Neural cell (in vitro differentiated cells): ENCODE results near the gene PDCD5. TPM values are rescaled to one million over a fixed set of nuclear protein-coding genes. Genes with fewer than 3 reads are reported as not detected.

Source experiments
- H2AFZ ChIP-seq: fragments of 200-600, 300-800 bp; sonication (generic), shearing (Covaris generic); 2 replicates; pipeline ENCODE4 v1.6.0; 2014; ENCODE audit warnings: low read depth, mild to moderate bottlenecking, antibody characterized with exemption, low read length, moderate library complexity
- H3F3A ChIP-seq: fragments of 200-600 bp; shearing (Covaris generic); 2 replicates; pipeline ENCODE4 v1.6.1; 2016; ENCODE audit warnings: mild to moderate bottlenecking, moderate library complexity, mixed read lengths, antibody characterized with exemption, low read length; ENCODE audit not compliant: insufficient read depth, poor library complexity, severe bottlenecking
- H3K27ac ChIP-seq: fragments of 200-600, 300-800 bp; sonication (generic), shearing (Covaris generic); 2 replicates; pipeline ENCODE4 v1.5.1; 2014; ENCODE audit warnings: mild to moderate bottlenecking, low read length, moderate library complexity
- H3K27me3 ChIP-seq: fragments of 300-800, 200-600 bp; sonication (generic), shearing (Covaris generic); 2 replicates; pipeline ENCODE4 v1.6.0; 2014; ENCODE audit warnings: mild to moderate bottlenecking, low read depth, low read length, moderate library complexity; ENCODE audit not compliant: insufficient read depth
- H3K36me3 ChIP-seq: fragments of 300-800, 200-600 bp; sonication (generic), shearing (Covaris generic); 2 replicates; pipeline ENCODE4 v1.5.1; 2014; ENCODE audit warnings: mild to moderate bottlenecking, antibody characterized with exemption, low read length, moderate library complexity; ENCODE audit not compliant: insufficient read depth
- H3K4me2 ChIP-seq: fragments of 300-800, 200-600 bp; sonication (generic), shearing (Covaris generic); 2 replicates; pipeline ENCODE4 v1.6.0; 2014; ENCODE audit warnings: mild to moderate bottlenecking, low read length
- H3K4me3 ChIP-seq: fragments of 300-800, 200-600 bp; sonication (generic), shearing (Covaris generic); 2 replicates; pipeline ENCODE4 v1.5.1; 2014; ENCODE audit warnings: mild to moderate bottlenecking, low read length, moderate library complexity
- H3K79me2 ChIP-seq: fragments of 200-600 bp; shearing (Covaris generic); replicated peaks from 2 replicates; pipeline ENCODE4 v1.6.0; 2014; ENCODE audit warnings: mild to moderate bottlenecking, low read length, moderate library complexity; ENCODE audit not compliant: insufficient read depth
- H3K9ac ChIP-seq: fragments of 300-800, 200-600 bp; sonication (generic), shearing (Covaris generic); 2 replicates; pipeline ENCODE4 v1.6.1; 2016; ENCODE audit warnings: mild to moderate bottlenecking, low read length, mixed read lengths
- H3K9me2 ChIP-seq: fragments of 200-600 bp; shearing (Covaris generic); 2 replicates; pipeline ENCODE4 v1.6.1; 2016; ENCODE audit warnings: mild to moderate bottlenecking, low read length, mixed read lengths; ENCODE audit not compliant: insufficient read depth
- H3K9me3 ChIP-seq: fragments of 200-600, 300-800 bp; sonication (generic), shearing (Covaris generic); 2 replicates; pipeline ENCODE4 v1.6.1; 2016; ENCODE audit warnings: mild to moderate bottlenecking, mixed run types, low read length, moderate library complexity, mixed read lengths
- H4K20me1 ChIP-seq: fragments of 200-600 bp; shearing (Covaris generic); 2 replicates; pipeline ENCODE4 v1.6.1; 2016; ENCODE audit warnings: mild to moderate bottlenecking, mixed run types; ENCODE audit not compliant: insufficient read depth
- EP300 ChIP-seq: fragments of 450-650 bp; conservative IDR thresholded peaks from 2 replicates; pipeline ENCODE4 v1.6.1; 2014; ENCODE audit warnings: antibody characterized with exemption, mild to moderate bottlenecking, moderate library complexity; ENCODE audit not compliant: poor library complexity, severe bottlenecking
- EZH2 ChIP-seq: fragments of 200-600, 300-800 bp; shearing (Covaris generic), sonication (generic); IDR thresholded peaks from 2 replicates; pipeline ENCODE4 v1.6.1; 2014; ENCODE audit warnings: antibody characterized with exemption, low read length, borderline replicate concordance, mild to moderate bottlenecking; ENCODE audit not compliant: insufficient read depth, poor library complexity, severe bottlenecking
- MXI1 ChIP-seq: fragments of 450-650 bp; conservative IDR thresholded peaks from 2 replicates; pipeline ENCODE4 v1.6.1; 2014; ENCODE audit warnings: antibody characterized with exemption, mild to moderate bottlenecking; ENCODE audit not compliant: poor library complexity, severe bottlenecking
- POLR2AphosphoS5 ChIP-seq: IDR thresholded peaks from 2 replicates; pipeline ENCODE4 v1.6.1; 2012
- RAD21 ChIP-seq: fragments of 450-650 bp; conservative IDR thresholded peaks from 2 replicates; pipeline ENCODE4 v1.6.1; 2014; ENCODE audit warnings: antibody characterized with exemption, mild to moderate bottlenecking, moderate library complexity
- SMC3 ChIP-seq: fragments of 450-650 bp; conservative IDR thresholded peaks from 2 replicates; pipeline ENCODE4 v1.6.1; 2014; ENCODE audit warnings: antibody characterized with exemption, mild to moderate bottlenecking, moderate library complexity; ENCODE audit not compliant: poor library complexity
- TAF1 ChIP-seq: IDR thresholded peaks from 2 replicates; pipeline ENCODE4 v1.6.1; 2012; ENCODE audit warnings: low read depth
- polyA plus RNA-seq: library from polyadenylated mRNA; depleted of rRNA; stranded (reverse); fragments of >200 nt; gene quantifications from 2 replicates; pipeline ENCODE4 v1.2.3, GENCODE V29; 2014
- TF ChIP-seq, protein P1 (sequence below): IDR thresholded peaks from 2 replicates; pipeline ENCODE4 v1.6.1; 2012; ENCODE audit warnings: borderline replicate concordance
- TF ChIP-seq, protein P2 (sequence below): fragments of 450-650 bp; IDR thresholded peaks from 2 replicates; pipeline ENCODE4 v1.5.1; 2014; ENCODE audit warnings: antibody characterized with exemption, mild to moderate bottlenecking, moderate library complexity; ENCODE audit not compliant: poor library complexity, severe bottlenecking

The PDCD5 gene
- polyA plus RNA-seq, 1 donor from 2014 or later: 189 TPM

DNA sequence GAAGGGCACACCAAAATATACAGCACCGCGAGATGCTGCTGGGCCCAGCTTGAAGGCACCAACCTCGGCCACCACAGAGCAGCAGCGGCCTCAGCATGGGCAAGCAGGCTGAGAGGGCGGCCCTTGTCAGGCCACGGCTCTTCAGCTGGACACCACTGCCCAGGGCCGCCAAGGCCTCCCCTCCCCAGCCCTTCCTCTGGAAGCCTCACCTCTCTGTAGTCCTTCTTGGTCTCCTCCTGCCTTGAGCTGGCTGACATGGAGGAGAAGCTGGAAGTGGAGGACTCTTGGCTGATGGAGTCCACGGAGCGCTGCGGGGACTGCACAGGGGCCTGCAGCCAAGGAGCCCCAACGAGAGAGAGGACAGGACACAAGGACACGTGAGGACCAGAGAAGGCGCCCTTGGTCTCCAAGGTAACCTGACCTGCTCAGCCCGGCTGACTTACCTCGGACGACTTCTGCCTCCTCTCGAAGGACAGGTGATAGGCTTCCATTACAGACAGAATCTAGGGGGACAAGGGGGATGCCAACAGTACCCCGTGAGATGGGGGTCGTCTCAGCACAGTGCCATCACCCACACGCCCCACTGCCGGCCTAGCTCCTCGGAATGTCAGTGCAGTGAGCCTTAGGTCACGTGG lies 38.2 kb downstream of the PDCD5 start:
- Histone ChIP-seq H3K9me2 (no peaks in the 10 kb centered on the region), H3K4me2 (no peak overlapping the region), H3K27me3 (no peaks in the 10 kb centered on the region), H3K36me3 (no peaks in the 10 kb centered on the region), H3K27ac (no peak overlapping the region), H3K9me3 (no peaks in the 10 kb centered on the region), H2AFZ (no peak overlapping the region), H3K9ac (no peak overlapping the region), H3K79me2 (no peaks in the 10 kb centered on the region), H4K20me1 (no peaks in the 10 kb centered on the region), H3F3A (no peaks in the 10 kb centered on the region), H3K4me3 (no peak overlapping the region)
- TF ChIP-seq SMC3: no peak
- TF ChIP-seq EP300: no peak
- TF ChIP-seq, protein P1, sequence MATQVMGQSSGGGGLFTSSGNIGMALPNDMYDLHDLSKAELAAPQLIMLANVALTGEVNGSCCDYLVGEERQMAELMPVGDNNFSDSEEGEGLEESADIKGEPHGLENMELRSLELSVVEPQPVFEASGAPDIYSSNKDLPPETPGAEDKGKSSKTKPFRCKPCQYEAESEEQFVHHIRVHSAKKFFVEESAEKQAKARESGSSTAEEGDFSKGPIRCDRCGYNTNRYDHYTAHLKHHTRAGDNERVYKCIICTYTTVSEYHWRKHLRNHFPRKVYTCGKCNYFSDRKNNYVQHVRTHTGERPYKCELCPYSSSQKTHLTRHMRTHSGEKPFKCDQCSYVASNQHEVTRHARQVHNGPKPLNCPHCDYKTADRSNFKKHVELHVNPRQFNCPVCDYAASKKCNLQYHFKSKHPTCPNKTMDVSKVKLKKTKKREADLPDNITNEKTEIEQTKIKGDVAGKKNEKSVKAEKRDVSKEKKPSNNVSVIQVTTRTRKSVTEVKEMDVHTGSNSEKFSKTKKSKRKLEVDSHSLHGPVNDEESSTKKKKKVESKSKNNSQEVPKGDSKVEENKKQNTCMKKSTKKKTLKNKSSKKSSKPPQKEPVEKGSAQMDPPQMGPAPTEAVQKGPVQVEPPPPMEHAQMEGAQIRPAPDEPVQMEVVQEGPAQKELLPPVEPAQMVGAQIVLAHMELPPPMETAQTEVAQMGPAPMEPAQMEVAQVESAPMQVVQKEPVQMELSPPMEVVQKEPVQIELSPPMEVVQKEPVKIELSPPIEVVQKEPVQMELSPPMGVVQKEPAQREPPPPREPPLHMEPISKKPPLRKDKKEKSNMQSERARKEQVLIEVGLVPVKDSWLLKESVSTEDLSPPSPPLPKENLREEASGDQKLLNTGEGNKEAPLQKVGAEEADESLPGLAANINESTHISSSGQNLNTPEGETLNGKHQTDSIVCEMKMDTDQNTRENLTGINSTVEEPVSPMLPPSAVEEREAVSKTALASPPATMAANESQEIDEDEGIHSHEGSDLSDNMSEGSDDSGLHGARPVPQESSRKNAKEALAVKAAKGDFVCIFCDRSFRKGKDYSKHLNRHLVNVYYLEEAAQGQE: no peak
- no peak for TF ChIP-seq POLR2AphosphoS5
- no peak for TF ChIP-seq RAD21

DNA sequence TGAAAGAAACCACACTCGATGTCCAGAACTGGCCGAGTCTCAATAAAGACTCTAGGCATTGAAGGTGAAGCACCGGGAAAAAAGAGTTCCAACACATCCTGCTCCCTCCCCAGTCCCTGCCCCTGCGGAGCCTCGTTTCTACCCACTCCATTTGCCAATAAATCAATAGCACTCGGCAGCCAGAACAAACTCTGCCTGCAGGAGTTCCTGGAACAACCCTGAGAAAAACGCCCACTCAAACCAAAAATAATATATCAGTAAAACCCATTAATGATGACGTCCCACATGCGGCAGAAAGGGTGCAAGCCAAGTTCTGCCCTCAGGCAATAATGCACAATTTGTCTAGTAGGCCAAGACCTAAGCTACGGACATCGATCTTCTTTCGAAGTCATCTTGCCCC lies 41.0 kb downstream of the PDCD5 start:
- no peak overlapping the region for H2AFZ ChIP-seq
- no peaks in the 10 kb centered on the region for H3F3A ChIP-seq
- no peak overlapping the region for H3K27ac ChIP-seq
- TF ChIP-seq TAF1: no peak
- TF ChIP-seq, protein P2, sequence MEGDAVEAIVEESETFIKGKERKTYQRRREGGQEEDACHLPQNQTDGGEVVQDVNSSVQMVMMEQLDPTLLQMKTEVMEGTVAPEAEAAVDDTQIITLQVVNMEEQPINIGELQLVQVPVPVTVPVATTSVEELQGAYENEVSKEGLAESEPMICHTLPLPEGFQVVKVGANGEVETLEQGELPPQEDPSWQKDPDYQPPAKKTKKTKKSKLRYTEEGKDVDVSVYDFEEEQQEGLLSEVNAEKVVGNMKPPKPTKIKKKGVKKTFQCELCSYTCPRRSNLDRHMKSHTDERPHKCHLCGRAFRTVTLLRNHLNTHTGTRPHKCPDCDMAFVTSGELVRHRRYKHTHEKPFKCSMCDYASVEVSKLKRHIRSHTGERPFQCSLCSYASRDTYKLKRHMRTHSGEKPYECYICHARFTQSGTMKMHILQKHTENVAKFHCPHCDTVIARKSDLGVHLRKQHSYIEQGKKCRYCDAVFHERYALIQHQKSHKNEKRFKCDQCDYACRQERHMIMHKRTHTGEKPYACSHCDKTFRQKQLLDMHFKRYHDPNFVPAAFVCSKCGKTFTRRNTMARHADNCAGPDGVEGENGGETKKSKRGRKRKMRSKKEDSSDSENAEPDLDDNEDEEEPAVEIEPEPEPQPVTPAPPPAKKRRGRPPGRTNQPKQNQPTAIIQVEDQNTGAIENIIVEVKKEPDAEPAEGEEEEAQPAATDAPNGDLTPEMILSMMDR: no peak
- TF ChIP-seq POLR2AphosphoS5: no peak
- TF ChIP-seq, protein P1: no peak
- no peak for TF ChIP-seq SMC3
- no peak for TF ChIP-seq EP300
- no peak for TF ChIP-seq MXI1
- TF ChIP-seq RAD21: no peak
- no peak for TF ChIP-seq EZH2
- H3K27me3 ChIP-seq: no peaks in the 10 kb centered on the region
- H3K4me2 ChIP-seq: no peak overlapping the region
- no peaks in the 10 kb centered on the region for H4K20me1 ChIP-seq
- no peaks in the 10 kb centered on the region for H3K36me3 ChIP-seq
- H3K9ac ChIP-seq: no peak overlapping the region
- no peaks in the 10 kb centered on the region for H3K9me3 ChIP-seq
- H3K9me2 ChIP-seq: no peaks in the 10 kb centered on the region
- no peak overlapping the region for H3K4me3 ChIP-seq
- H3K79me2 ChIP-seq: no peaks in the 10 kb centered on the region
